HUDEP-2 (cell line): ENCODE measurements around the gene HSP90AB1.
A peak's percentile ranks its signal among the peaks of the same experiment; 100 is the strongest.

Experiments
- DNase-seq, 76 experiments: peaks; one replicate each; lab custom pipeline; 2025; ENCODE audit not compliant: unreplicated experiment in 76 of 76; lab: John Stamatoyannopoulos, UW

The HSP90AB1 gene

DNA sequence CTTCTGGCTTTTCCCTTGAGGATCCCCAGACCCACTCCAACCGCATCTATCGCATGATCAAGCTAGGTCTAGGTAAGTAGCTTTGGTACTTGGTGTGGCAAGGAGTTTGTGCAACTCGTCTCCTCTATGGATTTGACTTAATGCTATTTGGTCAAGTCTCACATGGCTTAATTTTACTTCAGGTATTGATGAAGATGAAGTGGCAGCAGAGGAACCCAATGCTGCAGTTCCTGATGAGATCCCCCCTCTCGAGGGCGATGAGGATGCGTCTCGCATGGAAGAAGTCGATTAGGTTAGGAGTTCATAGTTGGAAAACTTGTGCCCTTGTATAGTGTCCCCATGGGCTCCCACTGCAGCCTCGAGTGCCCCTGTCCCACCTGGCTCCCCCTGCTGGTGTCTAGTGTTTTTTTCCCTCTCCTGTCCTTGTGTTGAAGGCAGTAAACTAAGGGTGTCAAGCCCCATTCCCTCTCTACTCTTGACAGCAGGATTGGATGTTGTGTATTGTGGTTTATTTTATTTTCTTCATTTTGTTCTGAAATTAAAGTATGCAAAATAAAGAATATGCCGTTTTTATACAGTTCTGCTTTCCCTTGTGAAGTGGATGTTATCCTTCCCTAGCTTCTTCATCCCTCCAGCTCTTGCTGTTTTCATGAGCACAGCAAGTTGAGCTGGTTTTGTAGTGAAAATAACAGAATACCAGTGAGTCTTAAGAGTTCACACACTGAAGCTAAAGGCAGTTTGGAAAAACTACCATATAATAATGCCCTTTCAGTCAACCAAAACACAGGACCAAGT, 6.6 kb downstream of the HSP90AB1 start:
- DNase-seq: peak in 66 of 76 experiments; percentile 17 to 84 (median 62)

DNA sequence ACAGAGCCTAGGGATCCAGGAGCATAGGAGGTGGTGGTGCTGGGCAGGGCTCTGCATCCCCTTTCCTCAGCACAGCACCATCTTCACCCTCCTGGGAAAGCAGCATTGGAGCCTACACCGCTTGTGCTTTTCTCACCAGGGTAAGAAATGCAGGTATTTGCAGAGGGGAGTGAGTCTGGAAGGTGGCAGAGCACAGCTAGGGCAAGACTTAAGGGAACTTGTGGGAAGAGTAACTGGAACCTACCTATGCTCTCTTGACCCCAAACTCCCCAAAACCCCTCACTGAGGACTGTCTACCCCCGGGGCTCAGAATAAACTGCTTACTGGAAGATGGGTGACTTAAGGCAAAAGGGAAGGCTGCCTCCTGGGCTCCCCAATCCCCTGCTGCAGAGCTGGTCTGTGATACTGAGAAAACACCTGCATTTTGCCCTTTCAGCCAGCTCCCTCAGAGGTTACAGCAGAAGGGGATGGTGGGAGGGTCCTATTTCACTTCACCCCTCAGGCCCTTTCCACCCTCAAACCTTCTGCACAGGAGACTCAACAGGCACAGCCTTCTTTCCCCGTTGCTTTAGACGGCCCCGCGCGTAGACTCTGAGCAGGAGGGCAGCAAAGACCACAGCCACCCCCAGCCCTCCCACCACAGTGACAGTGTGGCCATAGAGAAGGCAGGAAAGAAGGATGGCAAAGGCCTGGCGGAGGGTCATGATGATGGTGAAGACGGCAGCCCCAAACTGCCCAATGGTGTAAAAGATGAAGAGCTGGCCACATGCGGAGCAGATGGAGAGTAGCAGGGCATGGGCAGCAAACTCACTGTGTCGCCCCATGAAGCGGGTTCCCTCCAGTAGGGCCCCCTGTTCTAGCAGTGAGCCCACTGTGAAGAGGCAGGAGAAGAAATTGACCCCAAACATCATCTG, 7.5 kb downstream of the HSP90AB1 start:
- DNase-seq: peak in 6 of 76 experiments; percentile 20 to 54 (median 39)

DNA sequence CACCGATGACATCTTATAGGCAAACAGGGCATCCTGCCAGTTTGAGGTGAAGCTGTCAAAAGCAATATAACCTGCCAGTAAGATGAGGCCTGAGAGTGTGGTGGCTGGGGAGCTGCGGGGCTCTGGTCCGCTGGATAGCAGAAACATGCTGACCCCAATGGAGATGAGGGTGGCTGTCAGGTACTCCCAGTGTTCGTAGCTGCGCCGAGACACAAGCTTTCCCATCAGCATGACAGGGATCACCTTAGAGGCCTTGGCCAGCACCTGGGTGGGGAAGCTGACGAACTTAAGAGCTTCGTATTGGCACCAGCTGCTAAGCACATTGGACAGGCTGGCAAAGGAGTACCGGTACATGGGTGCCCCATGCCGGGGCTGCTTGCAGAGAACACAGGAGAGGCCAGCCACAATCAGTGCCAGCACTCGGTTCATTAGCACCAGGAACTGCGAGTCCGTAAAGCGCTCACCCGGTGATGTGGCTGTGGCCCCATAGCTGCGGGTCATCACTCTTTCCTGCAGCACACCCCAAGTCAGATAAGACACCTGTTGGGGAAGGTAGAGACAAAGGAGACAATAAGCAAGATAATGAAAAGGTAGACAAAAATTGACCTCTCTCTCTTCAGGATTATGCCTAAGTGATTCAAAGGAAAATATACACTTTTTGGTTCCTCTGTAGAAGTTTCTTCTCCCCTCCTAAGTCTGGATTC, 8.4 kb downstream of the HSP90AB1 start:
- DNase-seq: peak in 15 of 76 experiments; percentile 18 to 76 (median 40)

DNA sequence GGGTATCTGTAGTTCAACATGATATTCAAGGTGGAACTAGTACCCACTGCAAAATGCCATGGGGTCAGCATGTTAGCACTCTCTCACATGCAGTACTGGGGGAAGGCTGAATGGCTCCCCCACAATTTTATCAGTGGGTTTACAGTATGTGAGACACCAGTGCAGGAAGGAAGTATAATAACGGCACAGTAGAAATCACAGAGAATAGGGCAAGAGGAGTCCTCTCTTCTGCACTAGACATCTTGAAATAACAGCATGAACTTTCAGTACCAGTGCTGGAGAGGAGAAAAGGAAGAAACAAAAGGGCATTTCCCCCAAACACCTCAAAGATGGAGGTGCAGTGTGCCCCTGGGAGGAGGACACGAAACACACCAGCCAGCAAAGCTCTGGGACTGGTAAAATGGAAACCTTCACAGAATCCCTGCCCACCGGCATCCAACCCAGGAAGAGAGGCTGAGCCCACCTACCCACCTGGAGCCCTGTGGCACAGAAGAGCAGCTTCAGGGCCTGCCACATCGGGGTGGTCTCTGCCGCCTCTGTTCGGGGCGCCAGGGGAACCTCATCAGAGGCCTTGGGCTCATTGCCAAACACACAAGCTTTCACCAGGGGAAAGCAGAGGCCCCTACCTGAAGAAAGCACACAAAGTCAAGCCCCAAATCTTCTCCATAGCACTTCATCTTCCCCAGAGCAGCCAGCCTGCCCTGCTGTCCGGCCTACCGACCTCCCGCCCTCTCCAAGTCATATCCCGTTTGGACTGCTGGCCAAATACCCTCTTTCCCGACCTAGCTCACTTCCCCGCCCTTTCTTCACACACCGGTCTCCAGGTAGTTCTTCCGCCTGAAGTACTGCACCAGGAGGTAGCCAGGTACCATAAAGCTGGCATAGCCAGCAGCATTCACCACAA, 9.2 kb downstream of the HSP90AB1 start:
- peak in 6 of 76 experiments; percentile 23 to 62 (median 34) for DNase-seq

DNA sequence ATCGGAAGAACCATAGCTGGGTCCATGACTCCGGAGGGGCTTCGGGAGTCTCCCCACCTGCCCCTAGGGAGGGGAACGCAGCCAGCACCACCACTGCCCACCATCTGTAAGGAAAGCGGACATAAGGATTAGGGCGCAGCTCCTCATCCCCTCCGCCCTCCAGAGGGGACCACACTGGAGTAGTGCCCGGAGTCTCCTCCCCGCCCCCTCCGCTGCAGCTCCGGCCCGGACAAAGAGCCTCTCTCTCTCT, 9.8 kb downstream of the HSP90AB1 start:
- peak in 1 of 76 experiments; percentile 51 for DNase-seq

DNA sequence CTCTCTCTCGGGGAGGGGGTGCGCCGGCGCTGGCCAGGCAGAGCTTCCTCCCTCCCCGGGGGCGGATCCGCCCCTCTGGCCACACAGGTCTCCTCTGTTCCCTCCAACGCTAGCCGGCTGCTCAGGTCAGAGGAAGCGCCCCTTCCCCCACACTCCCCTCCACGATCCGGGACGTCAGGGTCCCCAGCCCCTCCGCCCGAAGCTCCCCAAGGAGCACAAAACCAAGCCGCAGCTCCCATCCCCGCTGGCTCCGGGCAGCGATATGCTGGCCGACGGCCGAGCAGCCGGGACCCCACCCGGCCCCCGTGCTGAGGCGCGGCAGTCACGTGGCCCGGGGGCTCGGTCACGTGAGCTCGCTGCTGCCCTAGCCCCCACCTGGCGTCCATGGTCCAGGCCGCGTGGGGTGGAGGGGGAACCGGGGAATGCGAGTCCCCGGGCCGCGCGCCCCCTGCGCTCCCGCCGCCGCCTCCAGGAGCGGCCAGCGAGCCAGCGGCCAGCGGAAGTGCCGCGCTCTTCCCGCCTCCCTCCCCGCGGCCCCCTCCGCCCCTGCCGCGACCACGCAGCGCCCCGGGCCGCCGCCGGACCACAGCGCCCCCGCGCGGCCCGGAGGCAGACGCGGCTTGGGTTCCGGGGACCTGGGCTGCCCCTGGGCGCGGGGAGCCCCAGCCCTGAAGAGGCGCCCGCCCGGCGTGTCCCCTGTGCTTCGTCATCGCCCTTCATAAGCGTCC, 10.3 kb downstream of the HSP90AB1 start, which contains the start of gene SLC35B2:
SLC35B2 (minus strand) TSS at position 504 of the 728 bp plus-strand sequence; CDS start at position 386, 118 bp downstream.
- peak in 62 of 76 experiments; percentile 30 to 88 (median 70) for DNase-seq

DNA sequence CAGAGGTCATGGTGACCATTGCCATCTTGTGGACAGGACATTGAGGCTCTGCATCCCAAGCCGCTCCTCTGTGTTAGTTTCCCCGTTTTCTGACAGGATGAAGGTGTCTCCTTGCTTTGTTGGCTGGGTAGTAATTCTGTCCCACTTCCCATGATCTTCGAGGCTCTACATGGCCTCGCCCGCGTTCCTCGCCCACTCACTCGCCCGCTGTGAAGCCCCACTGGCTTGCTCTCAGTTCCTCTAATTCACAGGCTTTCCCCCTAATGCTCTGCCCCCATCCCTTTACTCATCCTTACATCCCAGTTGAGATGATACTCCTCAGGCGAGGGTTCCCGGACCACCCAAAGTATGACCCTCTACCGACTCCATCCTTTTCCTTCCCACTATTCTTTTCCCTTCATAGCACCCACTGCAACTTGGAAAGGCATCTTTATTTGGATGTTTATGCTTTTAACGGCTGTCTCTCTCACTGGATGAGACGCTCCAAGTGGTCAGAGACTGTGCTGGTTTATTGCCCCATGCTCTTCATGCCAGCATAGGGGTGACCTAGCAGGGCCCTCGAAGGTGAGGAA, 10.9 kb downstream of the HSP90AB1 start:
- no peak for DNase-seq

DNA sequence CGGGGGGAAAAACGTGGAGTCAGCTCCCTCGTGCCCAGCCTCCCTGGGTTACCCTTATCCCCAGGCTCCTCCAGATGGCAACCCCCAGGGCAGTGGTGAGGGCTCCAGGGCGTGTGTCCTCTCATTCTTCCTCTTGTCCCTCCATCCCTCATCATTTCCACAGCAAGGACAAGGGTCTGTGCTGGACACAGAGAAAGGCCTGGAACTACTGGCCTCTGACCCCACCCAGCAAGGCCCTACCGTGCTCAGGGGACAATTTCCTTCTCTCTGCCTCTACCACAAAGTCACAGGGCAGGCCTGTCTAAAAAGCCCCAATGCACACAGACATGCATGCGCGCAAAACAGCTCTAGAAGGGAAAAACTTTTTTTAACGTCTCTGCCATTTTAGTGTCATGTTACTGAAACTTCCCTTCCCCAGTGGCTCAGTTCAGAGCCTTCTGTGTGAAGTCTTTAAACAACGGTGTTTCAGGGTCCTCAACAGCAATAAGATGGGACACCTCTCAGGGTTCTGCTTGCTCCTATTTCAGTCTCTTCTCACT, 11.5 kb downstream of the HSP90AB1 start:
- DNase-seq: no peak

DNA sequence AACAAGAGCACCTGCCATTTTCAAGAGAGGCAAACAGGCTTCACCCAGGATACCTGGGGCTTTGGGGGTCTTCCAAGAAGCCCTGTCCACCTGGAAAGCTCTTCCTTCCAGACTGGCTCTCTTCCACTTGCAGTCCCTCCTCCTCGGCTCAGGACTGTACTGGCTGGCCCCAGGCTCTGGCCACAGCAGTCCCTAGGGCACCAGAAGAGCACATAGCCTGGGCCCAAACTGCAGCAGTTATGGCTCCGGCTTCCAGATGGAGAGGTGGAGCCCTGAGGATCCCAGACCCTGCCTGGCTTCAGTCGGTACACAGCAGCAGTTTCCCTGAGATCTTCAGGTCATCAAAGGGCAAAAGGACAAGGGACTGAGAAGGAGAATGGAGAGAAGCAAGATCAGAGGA, 12.0 kb downstream of the HSP90AB1 start:
- no peak for DNase-seq

DNA sequence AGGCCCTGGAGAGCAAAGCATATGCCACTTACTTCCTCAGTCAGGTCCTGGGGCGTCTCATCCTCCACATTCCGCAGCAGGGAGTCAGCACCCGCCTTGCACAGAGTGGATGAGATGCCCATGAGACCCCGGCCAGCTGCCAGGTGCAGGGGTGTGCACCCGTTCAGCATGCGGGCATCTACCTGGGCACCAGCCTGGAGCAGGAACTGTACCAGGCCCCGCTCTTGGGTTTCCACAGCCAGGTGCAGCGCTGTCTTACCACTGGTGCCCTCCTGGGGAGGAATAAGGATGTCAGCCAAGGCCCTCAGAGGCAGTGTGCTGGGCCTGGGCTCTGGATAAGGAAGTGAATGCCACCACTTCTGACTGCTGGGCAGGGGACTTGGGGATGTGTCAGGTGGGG, 13.1 kb downstream of the HSP90AB1 start:
- no peak for DNase-seq

DNA sequence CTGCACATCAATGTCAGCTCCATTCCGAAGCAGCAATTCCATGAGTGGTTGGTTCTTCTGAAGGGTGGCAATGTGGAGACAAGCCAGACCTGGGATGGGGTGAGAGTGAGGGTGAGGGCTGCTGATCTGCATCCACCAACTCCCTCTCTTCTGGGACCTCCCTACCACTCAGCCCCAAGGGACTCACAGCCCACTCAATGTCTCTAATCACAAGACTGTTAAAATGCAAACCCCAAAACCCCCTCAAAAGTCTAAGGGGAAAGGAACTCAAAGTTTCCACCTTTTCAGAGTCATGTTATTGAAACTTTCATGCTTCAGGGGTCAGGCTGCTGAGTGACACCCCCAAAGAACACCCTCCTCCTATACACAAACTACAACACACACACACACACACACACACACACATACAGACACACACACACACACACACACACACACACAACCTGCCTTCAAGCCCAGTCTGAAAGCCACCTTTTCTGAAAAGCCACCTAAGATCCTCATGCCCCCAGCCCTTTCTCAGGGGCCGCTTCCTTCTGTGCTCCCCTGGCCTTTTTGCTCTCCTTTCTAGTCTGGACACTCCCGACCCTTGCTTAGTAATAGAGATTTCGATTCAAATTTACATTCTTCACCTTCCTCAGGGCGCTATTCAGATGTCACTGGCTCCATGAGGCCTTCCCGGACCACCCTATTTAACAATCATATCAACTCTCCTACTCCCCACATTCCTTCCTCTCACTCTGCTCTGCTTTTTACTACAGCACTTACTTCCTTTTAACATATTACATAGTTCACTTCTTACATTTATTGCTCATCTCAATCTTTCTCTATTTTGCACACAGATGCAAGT, 13.8 kb downstream of the HSP90AB1 start:
- DNase-seq: no peak

DNA sequence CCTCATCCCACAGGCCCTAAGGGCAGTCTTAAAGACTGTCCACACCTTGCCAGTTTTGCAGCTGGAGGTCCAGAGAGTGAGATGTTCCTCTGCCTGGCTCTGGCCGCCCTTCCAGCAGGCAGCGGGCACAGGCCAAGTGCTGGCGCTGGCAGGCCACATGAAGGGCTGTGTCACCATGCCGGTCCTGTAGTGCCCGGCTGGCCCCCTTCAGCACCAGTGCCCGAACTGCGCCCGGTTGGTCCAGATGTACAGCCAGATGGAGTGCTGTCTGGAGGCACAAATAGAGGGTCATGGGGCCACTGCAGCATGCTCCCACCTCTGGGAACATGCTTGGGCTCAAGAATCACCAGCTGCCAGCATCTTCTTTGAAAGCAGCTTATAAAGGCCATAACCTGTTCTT, 14.7 kb downstream of the HSP90AB1 start:
- no peak for DNase-seq

DNA sequence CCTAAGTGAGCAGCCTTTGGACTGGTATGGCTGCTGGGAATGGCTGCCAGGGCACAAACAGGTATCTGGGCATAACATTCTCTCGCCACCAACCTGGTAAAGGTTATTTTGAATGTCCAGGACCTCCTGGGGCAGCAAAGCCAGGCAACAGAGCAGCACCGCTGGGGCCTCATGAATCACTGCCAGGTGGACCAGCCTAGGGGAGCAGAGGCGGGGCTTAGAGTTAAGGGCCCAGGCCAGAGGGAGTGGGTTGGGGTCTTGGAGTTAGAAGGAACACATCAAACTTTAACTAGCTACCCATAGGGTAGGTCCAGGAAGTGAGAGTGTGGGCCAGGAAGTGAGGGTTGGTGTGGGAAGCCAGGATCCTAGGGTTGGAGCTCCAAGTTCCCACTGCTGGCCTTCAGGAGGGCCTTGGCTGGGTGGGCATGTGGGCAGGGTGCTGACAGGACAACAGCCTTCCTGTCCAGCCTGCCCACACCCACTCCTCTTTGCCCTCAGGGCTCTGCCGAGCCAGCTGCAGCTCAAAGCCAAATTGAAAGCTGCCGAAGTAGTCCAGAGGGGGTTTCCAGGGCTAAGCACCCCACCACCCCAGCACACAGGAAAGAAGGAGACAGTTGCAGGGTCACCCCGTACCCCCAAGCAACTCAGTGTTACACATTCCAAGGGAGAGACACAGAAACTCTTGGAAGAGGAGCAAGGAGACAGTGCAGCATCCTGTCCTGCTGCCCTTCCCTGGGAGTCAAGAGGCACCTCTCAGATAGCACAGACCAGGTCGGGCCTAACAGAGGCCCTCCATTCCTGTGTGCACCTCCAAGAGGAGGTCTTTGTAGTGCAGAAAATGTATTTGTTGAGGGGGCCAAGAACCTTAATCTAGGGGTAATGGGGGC, 15.8 kb downstream of the HSP90AB1 start:
- no peak for DNase-seq

DNA sequence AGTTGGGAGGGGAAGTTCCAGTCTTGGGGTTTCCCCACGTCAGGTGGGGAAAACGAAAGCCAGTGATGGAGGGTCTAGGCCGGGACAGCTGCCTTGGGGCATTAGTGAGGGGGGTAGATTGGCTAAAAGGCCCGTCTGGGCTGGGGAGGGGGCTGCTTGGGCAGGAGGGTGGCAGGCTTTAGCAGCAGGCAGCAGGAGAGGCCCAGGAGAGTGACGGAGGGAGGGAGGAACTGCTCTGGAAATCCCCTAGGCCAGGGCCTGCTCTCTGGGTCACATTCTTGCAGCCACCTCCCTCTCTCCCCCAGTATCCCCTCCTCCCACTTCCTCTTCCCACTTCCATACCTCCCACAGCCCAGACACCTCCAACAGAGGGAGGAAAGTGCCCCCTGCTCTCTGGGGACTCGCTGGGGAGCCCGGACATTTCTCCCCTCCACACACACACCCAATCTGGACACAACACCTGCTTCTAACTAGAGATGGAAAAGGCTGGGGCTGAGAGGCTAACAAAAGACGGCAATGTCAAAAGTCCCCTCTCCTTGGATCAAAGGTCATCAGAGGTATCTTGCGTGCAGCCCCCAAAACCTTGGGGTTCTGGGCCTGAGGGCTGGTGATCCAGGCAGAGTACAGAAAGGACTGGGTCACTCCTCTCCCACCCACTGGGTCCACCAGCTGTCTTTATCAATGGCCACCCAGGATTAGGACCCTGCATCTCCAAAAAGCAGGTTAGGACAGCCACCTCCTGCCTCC, 16.6 kb downstream of the HSP90AB1 start:
- DNase-seq: no peak

DNA sequence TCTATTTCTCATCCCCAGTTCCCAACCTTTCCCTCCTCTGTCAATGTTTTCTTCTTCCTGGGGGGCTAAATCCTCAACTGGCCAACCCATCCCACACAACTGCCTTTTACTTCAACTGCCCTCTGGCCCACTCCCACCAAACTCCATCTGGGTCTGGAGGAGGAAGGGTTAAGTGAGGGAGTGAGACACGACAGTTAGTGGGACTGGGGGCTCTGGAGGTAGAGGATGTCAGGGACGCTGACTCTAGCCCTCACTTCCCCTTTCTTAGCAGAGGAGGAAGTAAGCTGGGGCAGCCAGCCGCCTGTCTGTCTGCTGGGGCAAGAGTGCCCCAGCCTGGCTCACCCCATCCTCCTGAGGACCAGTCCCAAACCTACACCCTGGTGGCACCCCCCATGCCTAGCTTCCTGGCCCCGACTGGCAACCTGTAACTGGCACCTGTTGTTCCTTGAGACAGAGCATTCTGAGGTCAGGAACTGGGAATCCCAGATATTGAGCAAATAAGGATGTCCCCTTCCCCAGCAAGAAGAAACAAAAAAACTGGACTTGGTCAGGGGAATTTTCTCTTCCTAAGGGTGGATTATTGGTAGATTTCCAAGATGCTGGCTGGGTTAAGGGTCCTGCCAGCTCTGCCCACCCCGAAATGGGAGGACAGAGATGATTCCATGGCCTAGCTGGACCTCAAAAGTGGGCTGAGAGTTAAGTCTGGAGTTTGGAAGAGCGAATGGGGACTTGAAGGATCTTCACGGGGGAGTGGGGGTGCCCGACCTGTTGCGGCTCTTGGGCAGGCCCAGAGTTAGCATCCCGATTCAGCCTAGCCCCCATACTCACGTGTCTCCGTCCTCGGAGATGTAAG, 17.5 kb downstream of the HSP90AB1 start:
- peak in 37 of 76 experiments; percentile 16 to 63 (median 33) for DNase-seq
